Type B pancreatic cell (in vitro differentiated cells): ENCODE measurements around the gene TRMT13. TPM values are rescaled to one million over a fixed set of nuclear protein-coding genes. Genes with fewer than 3 reads are reported as not detected.

Source experiments
- DNase-seq: peaks from one replicate; pipeline ENCODE4 v3.0.0; 2021; ENCODE audit warnings: mixed read lengths; ENCODE audit not compliant: unreplicated experiment; ENCODE audit errors: extremely low spot score
- H3K27ac Mint-ChIP-seq: 2 replicates; pipeline ENCODE4 v1.8.0; 2021; ENCODE audit warnings: mild to moderate bottlenecking, mixed read lengths
- H3K27me3 Mint-ChIP-seq: 2 replicates; pipeline ENCODE4 v1.8.0; 2021; ENCODE audit warnings: mixed read lengths
- H3K36me3 Mint-ChIP-seq: 2 replicates; pipeline ENCODE4 v1.8.0; 2021; ENCODE audit warnings: mixed read lengths
- H3K4me1 Mint-ChIP-seq: one replicate; pipeline ENCODE4 v1.8.0; 2021; ENCODE audit warnings: mixed read lengths; ENCODE audit not compliant: unreplicated experiment
- H3K4me3 Mint-ChIP-seq: 2 replicates; pipeline ENCODE4 v1.8.0; 2021; ENCODE audit warnings: mild to moderate bottlenecking, mixed read lengths
- H3K9me3 Mint-ChIP-seq: 2 replicates; pipeline ENCODE4 v1.8.0; 2021; ENCODE audit warnings: mixed read lengths
- total RNA-seq: library from RNA; stranded (reverse); gene quantifications from 2 replicates; pipeline ENCODE4 v1.2.1, GENCODE V29; 2021; ENCODE audit warnings: low replicate concordance
- TF ChIP-seq, protein P1 (sequence below): fragments of 200-600 bp; sonication (generic); conservative IDR thresholded peaks from 2 replicates; pipeline ENCODE4 v1.5.0; 2021; ENCODE audit warnings: antibody characterized with exemption, mild to moderate bottlenecking

The TRMT13 gene
- total RNA-seq, 1 donor from 2014 or later = 25.1 TPM

DNA sequence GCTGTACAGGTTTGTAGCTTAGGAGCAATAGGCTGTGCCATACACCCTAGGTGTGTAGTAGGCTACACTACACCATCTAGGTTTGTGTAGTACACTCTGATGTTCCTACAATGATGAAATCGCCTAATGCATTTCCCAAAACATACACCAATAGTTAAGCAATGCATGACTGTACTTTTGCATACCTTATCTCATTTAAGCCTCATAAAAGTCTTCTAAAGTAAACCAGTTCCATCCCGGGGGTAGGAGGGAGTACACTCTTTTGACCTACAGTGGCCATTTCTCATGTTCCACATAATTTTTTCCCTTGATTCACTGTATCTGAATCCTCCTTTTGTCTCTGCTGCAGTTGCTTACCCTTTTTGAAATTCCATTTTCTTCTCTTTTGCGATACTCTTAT lies 12.2 kb downstream of the TRMT13 start:
- Mint-ChIP-seq H3K4me1 (no peaks in the 10 kb centered on the region), H3K27ac (no peak overlapping the region), H3K27me3 (no peaks in the 10 kb centered on the region), H3K4me3 (no peak overlapping the region), H3K36me3 (peaks cover 28% of the 10 kb centered on the region), H3K9me3 (no peaks in the 10 kb centered on the region)
- TF ChIP-seq, protein P1, sequence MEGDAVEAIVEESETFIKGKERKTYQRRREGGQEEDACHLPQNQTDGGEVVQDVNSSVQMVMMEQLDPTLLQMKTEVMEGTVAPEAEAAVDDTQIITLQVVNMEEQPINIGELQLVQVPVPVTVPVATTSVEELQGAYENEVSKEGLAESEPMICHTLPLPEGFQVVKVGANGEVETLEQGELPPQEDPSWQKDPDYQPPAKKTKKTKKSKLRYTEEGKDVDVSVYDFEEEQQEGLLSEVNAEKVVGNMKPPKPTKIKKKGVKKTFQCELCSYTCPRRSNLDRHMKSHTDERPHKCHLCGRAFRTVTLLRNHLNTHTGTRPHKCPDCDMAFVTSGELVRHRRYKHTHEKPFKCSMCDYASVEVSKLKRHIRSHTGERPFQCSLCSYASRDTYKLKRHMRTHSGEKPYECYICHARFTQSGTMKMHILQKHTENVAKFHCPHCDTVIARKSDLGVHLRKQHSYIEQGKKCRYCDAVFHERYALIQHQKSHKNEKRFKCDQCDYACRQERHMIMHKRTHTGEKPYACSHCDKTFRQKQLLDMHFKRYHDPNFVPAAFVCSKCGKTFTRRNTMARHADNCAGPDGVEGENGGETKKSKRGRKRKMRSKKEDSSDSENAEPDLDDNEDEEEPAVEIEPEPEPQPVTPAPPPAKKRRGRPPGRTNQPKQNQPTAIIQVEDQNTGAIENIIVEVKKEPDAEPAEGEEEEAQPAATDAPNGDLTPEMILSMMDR = no peak
- DNase-seq = no peak

DNA sequence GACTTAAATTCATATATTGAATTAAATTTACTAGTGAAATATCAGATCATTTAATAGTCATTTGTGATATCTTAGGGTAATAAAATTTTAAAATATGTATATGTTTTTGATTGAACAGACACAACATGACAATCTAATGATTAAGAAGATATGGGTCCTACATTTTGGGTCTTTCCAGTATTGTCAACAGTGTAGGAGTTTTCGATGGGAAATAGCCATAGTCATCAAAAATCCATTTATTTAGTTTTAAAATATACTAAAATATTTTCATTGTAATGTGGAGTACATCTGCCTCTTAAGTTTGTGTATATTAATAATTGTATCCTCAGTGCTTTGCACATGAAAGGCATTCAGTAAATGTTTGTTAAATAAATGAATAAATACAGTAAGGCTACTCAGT lies 14.0 kb downstream of the TRMT13 start:
- peaks cover 26% of the 10 kb centered on the region for H3K36me3 Mint-ChIP-seq
- H3K27ac Mint-ChIP-seq = no peak overlapping the region
- no peak overlapping the region for H3K4me3 Mint-ChIP-seq
- no peak for DNase-seq
- TF ChIP-seq, protein P1 = no peak
- H3K27me3 Mint-ChIP-seq = no peaks in the 10 kb centered on the region
- H3K9me3 Mint-ChIP-seq = no peaks in the 10 kb centered on the region
- H3K4me1 Mint-ChIP-seq = no peaks in the 10 kb centered on the region

DNA sequence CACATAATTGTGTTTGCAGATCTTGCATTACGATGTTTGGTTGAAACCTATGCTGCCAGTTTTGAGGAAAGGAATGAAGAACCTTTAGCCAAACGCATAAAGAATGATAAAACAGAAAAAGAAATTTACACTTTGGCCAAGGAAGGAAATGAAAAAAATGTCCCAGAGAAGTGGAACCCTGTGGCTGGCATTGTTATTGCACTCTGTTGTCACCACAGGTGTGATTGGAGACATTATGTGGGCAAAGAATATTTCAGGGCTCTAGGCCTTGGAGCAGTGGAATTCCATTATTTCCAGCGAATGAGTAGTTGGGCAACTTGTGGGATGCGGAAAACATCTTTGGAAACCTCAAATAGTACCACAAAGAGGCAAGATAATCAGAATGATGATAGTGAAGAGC lies 14.9 kb downstream of the TRMT13 start:
- Mint-ChIP-seq H3K27ac (no peak overlapping the region), H3K9me3 (no peaks in the 10 kb centered on the region), H3K36me3 (peaks cover 24% of the 10 kb centered on the region), H3K4me3 (no peak overlapping the region), H3K27me3 (no peaks in the 10 kb centered on the region), H3K4me1 (no peaks in the 10 kb centered on the region)
- no peak for DNase-seq
- TF ChIP-seq, protein P1 = no peak

- no peak for DNase-seq
- H3K36me3 Mint-ChIP-seq = peaks cover 7% of the 10 kb centered on the region
- no peaks in the 10 kb centered on the region for H3K9me3 Mint-ChIP-seq
- H3K27me3 Mint-ChIP-seq = no peaks in the 10 kb centered on the region
- TF ChIP-seq, protein P1 = no peak
- H3K4me3 Mint-ChIP-seq = no peak overlapping the region
- no peaks in the 10 kb centered on the region for H3K4me1 Mint-ChIP-seq
- no peak overlapping the region for H3K27ac Mint-ChIP-seq
Measured at GRCh38 chr1:100151679-100152078, 18.7 kb downstream of the TRMT13 start.

DNA sequence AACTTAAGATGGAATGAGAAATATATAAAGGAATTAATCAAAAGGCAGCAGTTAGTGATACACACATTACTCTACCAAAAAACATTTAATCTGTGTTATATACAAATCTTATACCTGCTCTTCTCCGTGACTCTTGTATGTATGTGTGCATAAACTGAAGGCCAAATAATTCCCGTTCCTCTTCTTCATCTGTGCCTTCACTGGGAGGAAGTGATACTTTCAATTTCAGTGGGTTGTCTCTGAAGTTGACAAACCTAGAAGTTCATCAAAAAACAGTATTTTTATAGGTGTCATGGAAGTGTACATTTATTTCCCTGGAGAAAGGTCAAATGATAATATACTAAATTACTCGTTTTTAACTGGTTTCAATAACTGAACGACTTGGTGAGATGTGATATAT lies 19.3 kb downstream of the TRMT13 start:
- Mint-ChIP-seq H3K4me1 (no peaks in the 10 kb centered on the region), H3K9me3 (no peaks in the 10 kb centered on the region), H3K27me3 (no peaks in the 10 kb centered on the region), H3K4me3 (no peak overlapping the region), H3K27ac (no peak overlapping the region), H3K36me3 (peaks cover 7% of the 10 kb centered on the region)
- TF ChIP-seq, protein P1 = no peak
- DNase-seq = no peak

GRCh38 chr1:100162881-100163280 lies 29.9 kb downstream of the TRMT13 start:
- TF ChIP-seq, protein P1 = no peak
- Mint-ChIP-seq H3K9me3 (no peaks in the 10 kb centered on the region), H3K27me3 (no peaks in the 10 kb centered on the region), H3K4me1 (peaks cover 4% of the 10 kb centered on the region), H3K4me3 (no peak overlapping the region), H3K36me3 (no peaks in the 10 kb centered on the region), H3K27ac (no peak overlapping the region)
- DNase-seq = no peak
